MCF 10A (cell line): ENCODE results near the gene SDSL. TPM values are rescaled to one million over a fixed set of nuclear protein-coding genes. Genes with fewer than 3 reads are reported as not detected.

Experiments
- BruUV-seq: library from RNA; stranded (reverse); fragments of 400-500 nt; replicated peaks from 2 replicates; lab custom pipeline; 2021; lab: Mats Ljungman, UMichigan
- CTCF ChIA-PET: fragments of 300-600 bp; sonication (Branson Sonifier 250); formaldehyde crosslinking; extraction: SDS; loops from one replicate; lab custom pipeline; 2021; ENCODE audit warnings: antibody characterized with exemption, inconsistent platforms; lab: Yijun Ruan, JAX
- POLR2A ChIA-PET: fragments of 300-600, 350-650 bp; sonication (Branson Sonifier 250); formaldehyde crosslinking; extraction: SDS; loops from one replicate; lab custom pipeline; 2020; ENCODE audit warnings: antibody characterized with exemption, inconsistent platforms; lab: Yijun Ruan, JAX
- DNase-seq: peaks from one replicate; pipeline ENCODE4 v3.0.0-alpha.2; 2018; ENCODE audit not compliant: unreplicated experiment
- H3K27ac Mint-ChIP-seq: one replicate; pipeline ENCODE4 v1.8.0; 2022; ENCODE audit warnings: mild to moderate bottlenecking, low read depth, mixed read lengths; ENCODE audit not compliant: unreplicated experiment
- H3K27me3 Mint-ChIP-seq: one replicate; pipeline ENCODE4 v1.8.0; 2022; ENCODE audit warnings: mixed read lengths; ENCODE audit not compliant: insufficient read depth, unreplicated experiment
- H3K36me3 Mint-ChIP-seq: one replicate; pipeline ENCODE4 v1.8.0; 2022; ENCODE audit warnings: mild to moderate bottlenecking, moderate library complexity, mixed read lengths; ENCODE audit not compliant: insufficient read depth, unreplicated experiment
- H3K4me1 Mint-ChIP-seq: one replicate; pipeline ENCODE4 v1.8.0; 2022; ENCODE audit warnings: mixed read lengths; ENCODE audit not compliant: insufficient read depth, unreplicated experiment
- H3K4me3 Mint-ChIP-seq: one replicate; pipeline ENCODE4 v1.8.0; 2022; ENCODE audit warnings: mild to moderate bottlenecking, moderate library complexity, mixed read lengths; ENCODE audit not compliant: unreplicated experiment
- H3K9me3 Mint-ChIP-seq: one replicate; pipeline ENCODE4 v1.8.0; 2022; ENCODE audit warnings: mixed read lengths; ENCODE audit not compliant: unreplicated experiment
- intact Hi-C: fragments of 100-400 bp; cut with micrococcal nuclease; formaldehyde crosslinking; loops from 2 replicates; pipeline ENCODE4 v1.14.1; 2022
- total RNA-seq: library from RNA; stranded (reverse); gene quantifications from 2 replicates; pipeline ENCODE4 v1.2.3, GENCODE V29; 2022
- TF ChIP-seq, protein P1 (sequence below): fragments of 200-600 bp; IDR thresholded peaks from one replicate; pipeline ENCODE4 v1.8.0; 2022; ENCODE audit warnings: antibody characterized with exemption, mild to moderate bottlenecking; ENCODE audit not compliant: unreplicated experiment

SDSL gene
- total RNA-seq, 1 experiment from 2014 or later, result 21.1 TPM

DNA sequence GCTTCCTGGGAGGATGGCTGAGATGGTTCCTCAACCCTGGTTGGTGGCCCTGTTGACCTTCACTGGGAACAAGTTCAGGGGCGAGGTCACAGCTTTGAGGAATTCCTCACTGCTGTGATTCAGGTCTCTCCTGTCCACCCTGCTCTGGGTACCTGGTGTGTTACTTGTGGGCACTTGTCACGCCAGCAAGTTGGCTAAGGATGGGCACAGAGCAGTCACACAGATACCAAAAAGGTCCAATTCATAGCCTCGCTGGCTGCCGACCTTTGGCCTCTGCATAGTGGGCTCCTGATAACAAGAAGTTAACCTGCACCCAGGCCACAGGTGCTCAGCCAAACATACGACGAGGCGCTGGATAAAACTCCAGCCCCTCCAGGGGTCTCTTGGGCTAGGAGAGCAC lies 29.7 kb upstream of the SDSL start:
- CTCF ChIA-PET, result interaction anchor here (1.2 kb wide), 1 partner anchor 14 kb away, joined by 4 read pairs; no protein-coding TSS in a partner anchor
- Mint-ChIP-seq H3K36me3 (peaks cover 6% of the 10 kb centered on the region), H3K4me1 (no peaks in the 10 kb centered on the region), H3K9me3 (no peaks in the 10 kb centered on the region), H3K27ac (no peak overlapping the region), H3K4me3 (no peak overlapping the region), H3K27me3 (no peaks in the 10 kb centered on the region)
- POLR2A ChIA-PET, result no interaction called here
- BruUV-seq, result no TSS peak
- TF ChIP-seq, protein P1, sequence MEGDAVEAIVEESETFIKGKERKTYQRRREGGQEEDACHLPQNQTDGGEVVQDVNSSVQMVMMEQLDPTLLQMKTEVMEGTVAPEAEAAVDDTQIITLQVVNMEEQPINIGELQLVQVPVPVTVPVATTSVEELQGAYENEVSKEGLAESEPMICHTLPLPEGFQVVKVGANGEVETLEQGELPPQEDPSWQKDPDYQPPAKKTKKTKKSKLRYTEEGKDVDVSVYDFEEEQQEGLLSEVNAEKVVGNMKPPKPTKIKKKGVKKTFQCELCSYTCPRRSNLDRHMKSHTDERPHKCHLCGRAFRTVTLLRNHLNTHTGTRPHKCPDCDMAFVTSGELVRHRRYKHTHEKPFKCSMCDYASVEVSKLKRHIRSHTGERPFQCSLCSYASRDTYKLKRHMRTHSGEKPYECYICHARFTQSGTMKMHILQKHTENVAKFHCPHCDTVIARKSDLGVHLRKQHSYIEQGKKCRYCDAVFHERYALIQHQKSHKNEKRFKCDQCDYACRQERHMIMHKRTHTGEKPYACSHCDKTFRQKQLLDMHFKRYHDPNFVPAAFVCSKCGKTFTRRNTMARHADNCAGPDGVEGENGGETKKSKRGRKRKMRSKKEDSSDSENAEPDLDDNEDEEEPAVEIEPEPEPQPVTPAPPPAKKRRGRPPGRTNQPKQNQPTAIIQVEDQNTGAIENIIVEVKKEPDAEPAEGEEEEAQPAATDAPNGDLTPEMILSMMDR, result no peak
- intact Hi-C loops, result no loop called here
- DNase-seq, result no peak

DNA sequence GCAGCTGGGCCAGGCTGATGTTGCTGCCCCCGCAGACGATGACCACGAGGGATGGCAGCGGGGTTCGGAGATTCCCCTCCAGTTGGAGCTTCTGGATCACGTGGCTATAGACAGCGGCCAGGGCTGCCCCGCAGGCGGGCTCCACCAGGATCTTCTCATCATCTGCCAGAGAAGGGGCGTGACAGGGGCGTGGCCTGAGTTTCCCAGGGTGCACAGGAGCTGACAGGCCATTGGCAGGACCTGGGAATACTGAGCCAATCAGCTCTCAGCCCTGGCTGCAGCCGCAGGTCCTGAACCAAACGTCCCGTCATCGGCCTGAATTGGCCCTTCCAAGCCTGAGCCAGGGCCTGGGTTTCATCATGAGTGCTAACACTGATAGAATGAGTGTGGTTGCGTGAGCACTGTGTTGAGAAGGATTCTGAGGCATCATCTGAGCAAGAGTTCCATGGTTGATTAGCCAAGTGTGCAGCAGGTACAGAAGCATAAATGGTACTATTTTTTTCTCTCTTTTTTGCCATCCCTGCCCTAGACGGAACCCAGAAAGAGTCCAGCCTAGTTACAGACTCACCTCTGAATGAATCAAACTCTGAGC lies 29.1 kb upstream of the SDSL start:
- no TSS peak for BruUV-seq
- H3K9me3 Mint-ChIP-seq, result no peaks in the 10 kb centered on the region
- no peak for DNase-seq
- H3K4me1 Mint-ChIP-seq, result no peaks in the 10 kb centered on the region
- H3K4me3 Mint-ChIP-seq, result no peak overlapping the region
- TF ChIP-seq, protein P1, result no peak
- no peaks in the 10 kb centered on the region for H3K27me3 Mint-ChIP-seq
- H3K36me3 Mint-ChIP-seq, result peaks cover 6% of the 10 kb centered on the region
- no peak overlapping the region for H3K27ac Mint-ChIP-seq
- intact Hi-C loops, result no loop called here
- CTCF ChIA-PET, result interaction anchor here (0.8 to 1.2 kb wide), 2 partner anchors 14 to 33 kb away, joined by 3 to 4 read pairs; no protein-coding TSS in a partner anchor
- POLR2A ChIA-PET, result no interaction called here

DNA sequence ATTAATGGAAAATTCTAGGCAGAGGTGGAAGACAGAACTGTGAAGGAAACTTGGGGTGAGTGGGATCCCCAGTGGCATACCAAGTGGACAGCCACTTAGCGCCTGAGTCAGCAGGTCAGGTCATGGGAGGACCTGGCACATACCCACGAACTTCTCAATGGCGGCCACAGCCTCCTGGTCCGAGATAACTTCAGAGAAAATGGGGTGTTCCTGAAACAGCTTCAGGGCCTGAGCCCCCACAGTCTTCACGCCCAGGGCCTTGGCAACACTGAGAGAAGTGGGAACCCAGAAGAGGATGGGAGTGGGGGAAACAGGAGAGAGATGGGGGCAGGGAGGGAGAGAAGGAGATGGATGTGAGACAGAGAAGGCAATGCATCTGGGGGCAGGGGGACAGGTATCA lies 28.4 kb upstream of the SDSL start:
- intact Hi-C loops, result no loop called here
- no peak for DNase-seq
- TF ChIP-seq, protein P1, result no peak
- H3K4me1 Mint-ChIP-seq, result no peaks in the 10 kb centered on the region
- BruUV-seq, result no TSS peak
- no peaks in the 10 kb centered on the region for H3K9me3 Mint-ChIP-seq
- no peak overlapping the region for H3K4me3 Mint-ChIP-seq
- H3K36me3 Mint-ChIP-seq, result peaks cover 6% of the 10 kb centered on the region
- ChIA-PET CTCF (interaction anchor here (0.6 kb wide), 1 partner anchor 856 kb away, joined by 3 read pairs; no protein-coding TSS in a partner anchor), POLR2A (no interaction called here)
- H3K27ac Mint-ChIP-seq, result no peak overlapping the region
- no peaks in the 10 kb centered on the region for H3K27me3 Mint-ChIP-seq

DNA sequence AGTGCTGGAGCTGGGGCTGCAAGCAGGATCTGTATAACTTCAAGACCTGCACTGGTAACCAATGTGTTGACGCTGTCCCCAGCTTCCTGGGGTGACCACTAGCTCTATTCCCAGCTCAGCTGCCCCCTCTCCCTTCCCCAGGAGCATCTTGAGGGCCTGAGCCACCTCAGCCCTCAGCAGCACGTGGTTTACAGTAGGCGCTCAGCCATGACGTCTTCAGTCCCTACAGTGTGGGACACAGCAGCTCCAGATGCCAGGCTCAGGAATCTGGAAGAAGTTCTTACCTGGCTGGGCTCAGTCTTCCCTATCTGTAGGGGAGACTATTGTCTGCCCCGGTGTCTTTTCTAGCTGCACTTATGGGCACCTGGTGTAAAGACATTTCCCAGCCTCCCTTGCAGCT lies 27.1 kb upstream of the SDSL start:
- Mint-ChIP-seq H3K27ac (no peak overlapping the region), H3K4me1 (no peaks in the 10 kb centered on the region), H3K4me3 (no peak overlapping the region), H3K36me3 (peaks cover 6% of the 10 kb centered on the region), H3K9me3 (no peaks in the 10 kb centered on the region), H3K27me3 (no peaks in the 10 kb centered on the region)
- DNase-seq, result no peak
- ChIA-PET POLR2A (interaction anchor here (0.6 kb wide), 2 partner anchors 12 to 36 kb away, joined by 3 read pairs; partner anchors contain the start of gene PLBD2), CTCF (no interaction called here)
- TF ChIP-seq, protein P1, result no peak
- BruUV-seq, result no TSS peak
- intact Hi-C loops, result no loop called here
